Right cardiac atrium (tissue), 5 donors: ENCODE data around the gene KIF7. TPM values are rescaled to one million over a fixed set of nuclear protein-coding genes. Genes with fewer than 3 reads are reported as not detected.

Experiments used
- ATAC-seq, 2 donors: fragments of 200-7000 bp; cut with Tn5 transposase; one replicate each; pipeline versions ENCODE4 v1.8.0 to v1.9.1; 2020; ENCODE audit warnings: moderate library complexity in 2 of 2, mild to moderate bottlenecking in 1 of 2
- DNase-seq, 3 donors: peaks; one replicate each; pipeline ENCODE4 v3.0.0-alpha.2; 2020
- H3K27ac ChIP-seq: one replicate; pipeline ENCODE4 v1.5.1; 2013; ENCODE audit warnings: mild to moderate bottlenecking, low read length, control low read depth, moderate library complexity
- H3K27me3 ChIP-seq: one replicate; pipeline ENCODE4 v1.6.1; 2013; ENCODE audit not compliant: control insufficient read depth, insufficient read depth
- H3K4me1 ChIP-seq: one replicate; pipeline ENCODE4 v1.6.1; 2013; ENCODE audit warnings: low read length; ENCODE audit not compliant: control insufficient read depth, insufficient read depth
- H3K4me3 ChIP-seq: one replicate; pipeline ENCODE4 v1.5.1; 2013; ENCODE audit warnings: low read length, control low read depth
- H3K9me3 ChIP-seq: one replicate; pipeline ENCODE4 v1.6.1; 2013; ENCODE audit warnings: low read length; ENCODE audit not compliant: control insufficient read depth
- WGBS: extraction: QIAGEN DNeasy Blood & Tissue Kit; methylation state at CpG from one replicate; pipeline ENCODE4 v1.1.7; 2013; 5-methylcytosine and 5-hydroxymethylcytosine counted together
- intact Hi-C, 4 donors: fragments of 100-400 bp; cut with DNase I; formaldehyde crosslinking; loops; one replicate each; pipeline versions ENCODE4 v1.11.0 to v1.14.0; 2022 to 2023
- polyA plus RNA-seq: library from polyadenylated mRNA; stranded (reverse); fragments of 200-250 nt; gene quantifications from one replicate; pipeline ENCODE4 v1.2.3, GENCODE V29; 2013
- total RNA-seq, 4 donors: library from RNA; stranded (reverse); fragmentation: NEBNext Ultra II Directional; extraction: Animal tissue kit (Norgen Biotek cat#: 25700); gene quantifications; one replicate each; pipeline ENCODE4 v1.2.1, GENCODE V29; 2021
- donor health status: healthy with polysubstance abuse.
- donor health status: DM: no; HTN: yes; CAD: no.
- donor health status: DM: no; HTN: no; CAD: no.
- donor health status: DM: no; HTN: yes; CAD: no; lungs with severe emphysema.
- donor health status: DM: yes; HTN: yes; CAD: no.

The KIF7 gene
- total and polyA plus RNA-seq, 5 donors: 3.7 to 6.2 (median 5.1) TPM

DNA sequence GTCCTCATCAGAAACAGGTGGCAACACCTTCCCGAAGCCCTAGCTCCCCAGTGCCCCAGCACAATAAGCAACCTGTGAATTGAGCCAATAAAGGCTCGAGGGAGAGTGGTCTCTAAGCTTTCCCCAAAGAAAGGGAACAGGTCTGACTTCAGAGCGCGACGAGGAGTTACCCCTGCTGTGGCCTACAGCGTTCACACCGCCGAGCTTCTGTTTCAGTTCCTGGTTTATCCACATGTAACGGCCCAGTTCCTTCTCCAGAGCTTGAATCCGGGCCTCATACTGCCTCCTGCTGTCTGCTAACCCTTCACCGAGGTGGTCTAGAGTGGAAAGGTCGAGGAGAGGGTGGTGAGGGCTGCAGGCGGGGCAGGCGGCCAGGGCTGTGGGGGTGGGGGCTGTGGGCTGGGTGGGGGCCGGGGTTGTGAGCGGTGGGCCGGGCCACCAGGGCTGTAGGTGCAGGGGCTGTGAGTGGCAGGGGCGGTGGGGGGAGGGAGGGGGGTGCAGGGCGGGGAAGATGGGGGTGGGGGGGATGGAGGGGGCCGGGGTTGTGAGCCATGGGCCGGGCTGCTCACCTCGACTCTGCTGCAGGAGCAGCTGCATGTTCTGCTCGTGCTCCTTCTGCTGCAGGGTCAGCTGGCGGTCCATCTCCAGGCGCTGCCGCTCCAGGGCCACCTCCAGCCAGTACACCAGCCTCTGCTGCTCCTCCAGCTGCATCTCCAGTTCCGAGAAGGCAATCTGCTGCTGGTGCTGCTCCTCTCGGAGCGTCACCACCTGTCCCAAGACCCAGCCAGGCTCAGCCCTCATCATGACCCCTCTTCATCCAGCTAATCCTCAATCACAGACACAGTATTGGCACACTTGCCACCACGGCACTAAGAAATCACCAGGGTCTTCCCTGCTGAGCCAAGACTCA lies 26.2 kb downstream of the KIF7 start:
- Histone ChIP-seq H3K27me3 (no peaks in the 10 kb centered on the region), H3K4me1 (no peaks in the 10 kb centered on the region), H3K27ac (no peak overlapping the region), H3K9me3 (no peaks in the 10 kb centered on the region), H3K4me3 (no peak overlapping the region)
- WGBS: 90% methylated on average over 30 of the region's 30 CpGs
- DNase-seq (no peak), ATAC-seq (no peak)
- intact Hi-C loops: no loop called here

DNA sequence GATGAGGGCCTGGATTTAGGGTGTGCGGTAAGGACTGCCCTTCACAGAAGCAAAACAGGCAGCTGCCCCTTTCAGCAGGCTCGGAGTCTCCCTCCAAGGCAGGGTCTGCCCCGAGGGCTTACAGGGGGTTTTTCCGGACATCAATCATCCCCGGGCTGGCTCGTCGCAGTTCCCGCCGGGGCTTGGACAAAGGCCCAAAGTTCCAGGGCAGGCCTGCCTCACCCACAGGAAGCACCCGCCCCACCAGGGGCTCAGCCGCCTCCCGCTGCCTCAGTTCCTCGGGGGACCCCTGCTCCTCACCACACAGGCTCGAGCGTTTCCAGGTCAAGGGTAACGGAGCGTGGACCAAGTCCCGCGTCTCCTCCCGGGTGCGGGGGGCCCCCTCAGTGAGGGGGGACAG lies 27.0 kb downstream of the KIF7 start:
- Histone ChIP-seq H3K27ac (no peak overlapping the region), H3K4me1 (no peaks in the 10 kb centered on the region), H3K27me3 (no peaks in the 10 kb centered on the region), H3K4me3 (no peak overlapping the region), H3K9me3 (no peaks in the 10 kb centered on the region)
- WGBS: 87% methylated on average over 21 of the region's 21 CpGs
- DNase-seq (peak in 1 of 3 donors; percentile 44), ATAC-seq (no peak)
- intact Hi-C loops: no loop called here

- intact Hi-C loops: no loop called here
- Histone ChIP-seq H3K9me3 (no peaks in the 10 kb centered on the region), H3K27me3 (no peaks in the 10 kb centered on the region), H3K27ac (no peak overlapping the region), H3K4me1 (no peaks in the 10 kb centered on the region), H3K4me3 (no peak overlapping the region)
- DNase-seq: no peak
- ATAC-seq: no peak
- 94% methylated on average over 8 of the region's 8 CpGs for WGBS
Measured at GRCh38 chr15:89627256-89627970, 27.9 kb downstream of the KIF7 start.

- WGBS: 90% methylated on average over 9 of the region's 9 CpGs
- ATAC-seq (no peak), DNase-seq (no peak)
- H3K27ac ChIP-seq: no peak overlapping the region
- intact Hi-C loops: no loop called here
- H3K9me3 ChIP-seq: no peaks in the 10 kb centered on the region
- H3K4me3 ChIP-seq: no peak overlapping the region
- no peaks in the 10 kb centered on the region for H3K4me1 ChIP-seq
- H3K27me3 ChIP-seq: no peaks in the 10 kb centered on the region
Measured at GRCh38 chr15:89625716-89626115, 29.6 kb downstream of the KIF7 start.

DNA sequence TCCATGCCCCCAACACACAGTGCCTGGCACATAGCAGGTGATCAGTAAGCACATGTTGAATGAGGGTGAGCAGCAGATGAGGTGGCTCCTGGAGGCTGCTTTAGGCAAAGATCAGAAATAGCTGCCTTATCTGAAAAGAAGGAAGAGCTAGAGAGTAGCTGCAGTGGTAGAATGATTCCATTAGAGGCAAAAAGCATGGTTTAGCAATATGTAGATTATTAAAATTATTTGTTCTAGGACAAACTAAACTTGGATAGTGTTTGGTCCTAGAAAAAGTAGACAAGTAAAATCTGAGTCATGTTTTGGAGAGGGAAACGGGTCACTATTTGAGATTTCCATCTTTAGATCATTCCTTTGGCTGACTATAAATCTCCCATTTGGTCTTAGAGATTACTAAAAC lies 32.1 kb downstream of the KIF7 start:
- Histone ChIP-seq H3K27ac (no peak overlapping the region), H3K9me3 (no peaks in the 10 kb centered on the region), H3K4me1 (no peaks in the 10 kb centered on the region), H3K27me3 (no peaks in the 10 kb centered on the region), H3K4me3 (no peak overlapping the region)
- DNase-seq (no peak), ATAC-seq (no peak)
- WGBS: 67% methylated on average over 1 of the region's 1 CpG
- intact Hi-C loops: no loop called here

- Histone ChIP-seq H3K4me1 (no peaks in the 10 kb centered on the region), H3K9me3 (no peaks in the 10 kb centered on the region), H3K4me3 (no peak overlapping the region), H3K27me3 (no peaks in the 10 kb centered on the region), H3K27ac (no peak overlapping the region)
- ATAC-seq (no peak), DNase-seq (no peak)
- intact Hi-C loops: no loop called here
- 72% methylated on average over 4 of the region's 4 CpGs for WGBS
Measured at GRCh38 chr15:89621547-89621946, 33.7 kb downstream of the KIF7 start.

GRCh38 chr15:89616228-89616627 lies 39.0 kb downstream of the KIF7 start:
- Histone ChIP-seq H3K9me3 (no peaks in the 10 kb centered on the region), H3K27me3 (no peaks in the 10 kb centered on the region), H3K4me1 (no peaks in the 10 kb centered on the region), H3K27ac (no peak overlapping the region), H3K4me3 (no peak overlapping the region)
- ATAC-seq: no peak
- 97% methylated on average over 4 of the region's 4 CpGs for whole genome bisulfite sequencing
- intact Hi-C loops: no loop called here
- no peak for DNase-seq

- Histone ChIP-seq H3K9me3 (no peaks in the 10 kb centered on the region), H3K27ac (no peak overlapping the region), H3K4me3 (no peak overlapping the region), H3K27me3 (no peaks in the 10 kb centered on the region), H3K4me1 (no peaks in the 10 kb centered on the region)
- ATAC-seq (no peak), DNase-seq (no peak)
- intact Hi-C loops: no loop called here
- WGBS: 95% methylated on average over 1 of the region's 1 CpG
Measured at GRCh38 chr15:89615135-89615534, 40.1 kb downstream of the KIF7 start.

DNA sequence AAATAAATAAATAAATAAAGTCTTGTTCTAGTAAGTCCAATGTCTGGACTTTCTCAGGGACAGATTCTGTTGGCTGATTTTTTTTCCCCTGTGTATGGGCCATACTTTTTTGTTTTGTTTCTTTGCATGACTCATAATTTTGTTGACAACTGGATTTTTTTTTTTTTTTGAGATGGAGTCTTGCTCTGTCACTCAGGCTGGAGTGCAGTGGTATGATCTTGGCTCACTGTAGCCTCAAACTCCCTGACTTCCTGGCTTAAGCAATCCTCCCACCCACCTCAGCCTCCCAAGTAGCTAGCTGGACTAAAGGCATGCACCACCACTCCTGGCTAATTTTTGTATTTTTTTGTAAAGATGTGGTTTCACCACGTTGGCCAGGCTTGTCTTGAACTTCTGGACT lies 41.1 kb downstream of the KIF7 start:
- intact Hi-C loops: no loop called here
- DNase-seq (no peak), ATAC-seq (no peak)
- H3K9me3 ChIP-seq: no peaks in the 10 kb centered on the region
- no peak overlapping the region for H3K27ac ChIP-seq
- H3K4me3 ChIP-seq: no peak overlapping the region
- 94% methylated on average over 1 of the region's 1 CpG for whole genome bisulfite sequencing
- no peaks in the 10 kb centered on the region for H3K27me3 ChIP-seq
- no peaks in the 10 kb centered on the region for H3K4me1 ChIP-seq

DNA sequence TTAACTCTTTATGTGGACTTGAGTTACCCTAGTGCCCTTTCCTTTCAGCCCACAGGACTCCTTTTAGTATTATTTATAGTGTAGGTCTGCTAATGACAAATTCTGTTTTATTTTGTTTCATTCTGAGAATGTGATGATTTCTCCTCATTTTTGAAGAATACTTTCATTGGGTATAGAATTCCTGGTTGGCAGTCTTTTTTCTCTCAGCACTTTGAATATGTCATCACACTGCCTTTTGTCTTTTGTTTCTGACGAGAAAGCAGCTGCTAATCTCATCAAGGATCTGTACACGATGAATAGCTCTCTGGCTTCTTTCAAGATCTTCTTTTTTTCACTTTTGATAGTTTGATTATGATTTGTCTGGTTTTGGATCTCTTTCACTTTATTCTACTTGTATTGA lies 42.2 kb downstream of the KIF7 start:
- WGBS: 80% methylated on average over 2 of the region's 2 CpGs
- Histone ChIP-seq H3K9me3 (no peaks in the 10 kb centered on the region), H3K4me3 (no peak overlapping the region), H3K27ac (no peak overlapping the region), H3K27me3 (no peaks in the 10 kb centered on the region), H3K4me1 (no peaks in the 10 kb centered on the region)
- ATAC-seq (no peak), DNase-seq (no peak)
- intact Hi-C loops: no loop called here

DNA sequence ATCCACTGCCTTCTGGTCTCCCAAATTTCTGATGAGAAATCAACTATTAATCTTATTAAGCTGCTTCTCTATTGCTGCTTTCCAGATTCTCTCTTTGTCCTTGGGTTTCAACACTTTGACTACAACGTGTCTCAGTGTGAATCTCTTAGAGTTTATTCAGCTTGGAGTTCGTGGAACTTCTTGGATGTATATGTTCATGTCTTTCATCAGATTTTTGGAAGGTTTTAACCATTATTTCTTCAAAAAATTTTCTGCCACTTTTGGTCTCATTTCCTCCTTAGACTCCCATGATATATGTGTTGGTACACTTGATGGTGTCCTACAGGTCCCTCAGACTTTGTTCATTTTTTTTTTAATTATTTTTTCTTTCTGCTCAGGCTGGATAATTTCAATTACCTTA lies 44.0 kb downstream of the KIF7 start:
- Histone ChIP-seq H3K4me1 (no peaks in the 10 kb centered on the region), H3K27me3 (no peaks in the 10 kb centered on the region), H3K27ac (no peak overlapping the region), H3K4me3 (no peak overlapping the region), H3K9me3 (no peaks in the 10 kb centered on the region)
- ATAC-seq: no peak
- intact Hi-C loops: no loop called here
- 97% methylated on average over 2 of the region's 2 CpGs for whole genome bisulfite sequencing
- DNase-seq: no peak
